KOPT-K1 (cell line): ENCODE results near the gene TNNC1.

Source experiments
- H3K27ac ChIP-seq: fragments of 200-600 bp; sonication (generic); 2 replicates; pipeline ENCODE4 v1.5.1; 2016; ENCODE audit warnings: antibody characterized with exemption, mild to moderate bottlenecking, low read depth, low read length; ENCODE audit not compliant: poor library complexity, severe bottlenecking
- H3K36me3 ChIP-seq: fragments of 200-600 bp; sonication (generic); 2 replicates; pipeline ENCODE4 v1.5.1; 2017; ENCODE audit warnings: antibody characterized with exemption, mild to moderate bottlenecking, low read length, moderate library complexity; ENCODE audit not compliant: insufficient read depth
- H3K9me3 ChIP-seq: fragments of 200-600 bp; sonication (generic); 2 replicates; pipeline ENCODE4 v1.5.1; 2017; ENCODE audit warnings: antibody characterized with exemption, low read length, mild to moderate bottlenecking; ENCODE audit not compliant: insufficient read depth, poor library complexity, severe bottlenecking

TNNC1 gene

DNA sequence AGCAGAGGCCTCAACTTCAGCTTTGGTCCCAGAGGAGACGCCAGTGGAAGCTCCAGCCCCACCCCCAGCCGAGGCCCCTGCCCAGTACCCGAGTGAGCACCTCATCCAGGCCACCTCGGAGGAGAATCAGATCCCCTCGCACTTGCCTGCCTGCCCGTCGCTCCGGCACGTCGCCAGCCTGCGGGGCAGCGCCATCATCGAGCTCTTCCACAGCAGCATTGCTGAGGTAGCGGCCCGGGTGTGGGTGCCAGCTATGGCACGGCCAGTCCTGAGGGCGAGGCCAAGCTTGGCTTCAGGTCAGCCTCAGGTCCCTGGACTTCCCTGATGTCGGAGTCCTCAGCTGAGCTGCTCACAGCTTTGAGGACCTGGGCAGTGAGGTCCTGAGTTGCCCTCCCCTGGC, 35.6 kb upstream of the TNNC1 start:
- Histone ChIP-seq H3K9me3 (no peaks in the 10 kb centered on the region), H3K27ac (no peak overlapping the region), H3K36me3 (peaks cover 91% of the 10 kb centered on the region)

- H3K27ac ChIP-seq: no peak overlapping the region
Observed at GRCh38 chr3:52488746-52489145, 34.9 kb upstream of the TNNC1 start.

GRCh38 chr3:52487788-52488691, 34.2 kb upstream of the TNNC1 start:
- Histone ChIP-seq H3K9me3 (no peaks in the 10 kb centered on the region), H3K36me3 (peaks cover 96% of the 10 kb centered on the region), H3K27ac (no peak overlapping the region)

More at GRCh38 chr3:52488746-52489145, 34.9 kb upstream of the TNNC1 start:
- peaks cover 96% of the 10 kb centered on the region for H3K36me3 ChIP-seq
- H3K9me3 ChIP-seq: no peaks in the 10 kb centered on the region

- no peak overlapping the region for H3K27ac ChIP-seq
- H3K36me3 ChIP-seq: peaks cover 96% of the 10 kb centered on the region
- H3K9me3 ChIP-seq: no peaks in the 10 kb centered on the region
Observed at GRCh38 chr3:52487050-52487787, 33.4 kb upstream of the TNNC1 start.

GRCh38 chr3:52484680-52485461, 31.0 kb upstream of the TNNC1 start:
- H3K9me3 ChIP-seq: no peaks in the 10 kb centered on the region
- H3K27ac ChIP-seq: no peak overlapping the region
- peaks cover 96% of the 10 kb centered on the region for H3K36me3 ChIP-seq

DNA sequence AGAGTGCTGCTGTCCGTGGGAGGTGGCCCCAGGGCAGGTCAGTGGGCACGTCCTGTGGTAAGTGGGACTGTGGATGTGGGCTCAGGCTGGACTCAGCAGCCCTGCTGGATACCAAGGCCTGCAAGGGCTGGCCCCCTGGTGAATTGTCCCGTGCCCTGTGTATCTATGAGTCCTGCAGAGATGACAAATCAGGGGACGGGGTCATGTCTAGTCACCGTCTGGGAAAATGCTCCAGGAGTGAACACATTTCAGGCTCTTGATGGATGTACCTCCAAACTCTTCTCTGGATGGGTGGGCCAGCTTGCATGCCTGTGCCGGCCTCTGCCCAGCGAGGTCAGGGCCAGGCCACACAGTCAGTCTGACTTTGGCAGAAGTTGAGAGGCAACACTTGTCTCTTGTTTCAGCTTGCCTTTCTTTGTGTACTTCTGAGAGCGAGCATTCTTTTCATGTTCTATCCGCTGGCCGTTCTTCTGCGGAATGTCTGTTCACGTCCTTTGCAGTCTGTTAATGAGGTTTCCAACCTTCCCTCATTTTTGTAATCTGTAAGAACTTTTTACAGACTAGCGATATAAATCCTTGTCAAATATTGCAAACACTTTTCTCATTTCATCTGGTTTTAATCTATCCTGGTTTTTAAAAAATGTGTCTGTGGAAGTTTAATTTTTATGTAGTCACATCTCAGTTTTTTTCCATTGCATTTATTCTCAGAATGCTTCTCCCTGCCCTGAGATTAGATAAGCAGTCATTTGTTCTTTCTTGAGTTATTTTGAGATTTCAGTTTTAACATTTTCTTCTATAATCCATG, 29.9 kb upstream of the TNNC1 start:
- Histone ChIP-seq H3K36me3 (peaks cover 96% of the 10 kb centered on the region), H3K9me3 (no peaks in the 10 kb centered on the region), H3K27ac (no peak overlapping the region)

- H3K27ac ChIP-seq: no peak overlapping the region
- H3K36me3 ChIP-seq: peaks cover 98% of the 10 kb centered on the region
- no peaks in the 10 kb centered on the region for H3K9me3 ChIP-seq
Observed at GRCh38 chr3:52483081-52483480, 29.2 kb upstream of the TNNC1 start.

GRCh38 chr3:52481819-52482521, 28.1 kb upstream of the TNNC1 start:
- Histone ChIP-seq H3K27ac (no peak overlapping the region), H3K36me3 (peaks cover 98% of the 10 kb centered on the region), H3K9me3 (no peaks in the 10 kb centered on the region)

GRCh38 chr3:52480768-52481715, 27.2 kb upstream of the TNNC1 start:
- peaks cover 98% of the 10 kb centered on the region for H3K36me3 ChIP-seq
- H3K27ac ChIP-seq: no peak overlapping the region
- H3K9me3 ChIP-seq: no peaks in the 10 kb centered on the region

- H3K36me3 ChIP-seq: peaks cover 98% of the 10 kb centered on the region
- no peaks in the 10 kb centered on the region for H3K9me3 ChIP-seq
Observed at GRCh38 chr3:52479877-52480575, 26.2 kb upstream of the TNNC1 start.

DNA sequence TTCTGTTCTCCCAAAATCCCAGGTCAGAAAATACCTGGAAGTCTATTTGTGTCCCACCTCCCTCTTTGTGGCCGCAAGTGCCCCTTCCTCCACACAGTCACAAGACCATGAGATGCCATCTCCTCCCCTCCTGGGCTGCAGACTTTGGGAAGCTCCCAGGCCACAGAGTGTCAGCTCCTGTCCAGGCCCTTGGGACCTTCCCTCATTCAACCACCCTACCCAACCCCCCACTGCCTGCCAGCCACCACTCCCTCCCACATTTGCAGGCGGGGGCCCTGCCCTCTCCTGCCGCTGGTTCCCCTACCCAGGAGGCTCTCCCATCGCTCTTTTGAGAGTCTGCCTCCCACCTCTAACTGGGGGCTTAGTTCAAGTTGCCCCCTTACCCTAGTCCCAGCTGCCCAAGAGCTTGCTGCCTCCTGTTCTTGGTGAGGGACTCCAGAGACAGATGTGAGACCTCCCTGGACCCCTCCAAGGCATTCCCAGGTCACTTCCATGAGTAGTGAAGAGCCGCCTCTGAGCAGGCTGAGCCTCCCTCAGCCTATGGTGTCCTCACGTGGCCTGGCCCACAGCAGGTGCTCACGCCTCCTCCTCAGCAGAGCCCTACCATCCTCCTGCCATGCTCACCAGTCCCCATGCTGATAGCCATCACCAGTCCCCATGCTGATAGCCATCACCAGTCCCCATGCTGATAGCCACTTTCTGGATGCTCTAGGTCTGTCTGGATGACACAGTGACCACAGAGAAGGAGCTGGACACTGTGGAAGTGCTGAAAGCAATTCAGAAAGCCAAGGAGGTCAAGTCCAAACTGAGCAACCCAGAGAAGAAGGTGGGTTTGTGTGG, 25.4 kb upstream of the TNNC1 start:
- peaks cover 99% of the 10 kb centered on the region for H3K36me3 ChIP-seq

More at GRCh38 chr3:52479877-52480575, 26.2 kb upstream of the TNNC1 start:
- H3K27ac ChIP-seq: no peak overlapping the region

DNA sequence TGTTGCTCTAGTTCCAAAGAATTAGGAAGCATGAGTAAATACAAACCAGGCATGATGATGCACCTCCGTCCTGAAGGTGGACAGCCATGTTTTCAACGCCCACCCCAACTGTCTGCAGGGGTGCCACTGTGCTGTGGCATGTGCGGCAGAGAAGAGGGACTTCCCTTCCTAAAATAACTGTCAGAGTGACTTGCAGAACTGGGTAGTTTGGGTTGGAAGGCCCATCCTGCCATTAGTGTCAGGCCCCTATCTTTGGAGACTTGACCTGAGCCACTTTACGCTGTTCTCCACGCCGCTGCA, 23.9 kb upstream of the TNNC1 start:
- no peaks in the 10 kb centered on the region for H3K9me3 ChIP-seq
- no peak overlapping the region for H3K27ac ChIP-seq
- peaks cover 99% of the 10 kb centered on the region for H3K36me3 ChIP-seq

More for the DNA sequence above, 25.4 kb upstream of the TNNC1 start:
- no peak overlapping the region for H3K27ac ChIP-seq
- no peaks in the 10 kb centered on the region for H3K9me3 ChIP-seq
